ENCODE measurements around the gene BRIP1.
A peak's percentile ranks its signal among the peaks of the same experiment; 100 is the strongest.
"Not testable (repeated sequence)": the region's sequence is repeated elsewhere in the genome, so short reads cannot be mapped to it uniquely, and the experiment has no call there.

The BRIP1 gene

GRCh38 chr17:61723914-61724313 lies 139.4 kb downstream of the BRIP1 start:
- DNase-seq (ENCODE audit: low read depth), result no peak
- TF ChIP-seq CTCF (conservative IDR thresholded peaks at IDR 0.05; ENCODE audit: control insufficient read depth, insufficient read depth, low read depth, low read length), result no peak

GRCh38 chr17:61723183-61723582 lies 140.1 kb downstream of the BRIP1 start:
- no peak overlapping the region for H3K4me3 ChIP-seq (ENCODE audit: control insufficient read depth, low read depth, low read length)
- TF ChIP-seq CTCF (conservative IDR thresholded peaks at IDR 0.05; ENCODE audit: control insufficient read depth, insufficient read depth, low read depth, low read length), result no peak
- no peak for DNase-seq (ENCODE audit: low read depth)

More at GRCh38 chr17:61723914-61724313, 139.4 kb downstream of the BRIP1 start:
- no peak overlapping the region for H3K4me3 ChIP-seq (ENCODE audit: control insufficient read depth, low read depth, low read length)

GRCh38 chr17:61722398-61722797 lies 140.9 kb downstream of the BRIP1 start:
- TF ChIP-seq CTCF (conservative IDR thresholded peaks at IDR 0.05; ENCODE audit: control insufficient read depth, insufficient read depth, low read depth, low read length), result no peak
- no peak overlapping the region for H3K4me3 ChIP-seq (ENCODE audit: control insufficient read depth, low read depth, low read length)
- no peak for DNase-seq (ENCODE audit: low read depth)

GRCh38 chr17:61720016-61720795 lies 143.1 kb downstream of the BRIP1 start:
- no peak for TF ChIP-seq CTCF (conservative IDR thresholded peaks at IDR 0.05; ENCODE audit: control insufficient read depth, insufficient read depth, low read depth, low read length)
- peak; percentile 5 for DNase-seq (ENCODE audit: low read depth)
- no peak overlapping the region for H3K4me3 ChIP-seq (ENCODE audit: control insufficient read depth, low read depth, low read length)

- H3K4me3 ChIP-seq (ENCODE audit: control insufficient read depth, low read depth, low read length); DNase-seq (ENCODE audit: low read depth): not testable (repeated sequence)
Observed at GRCh38 chr17:61719220-61719619, 144.1 kb downstream of the BRIP1 start.

- TF ChIP-seq CTCF (conservative IDR thresholded peaks at IDR 0.05; ENCODE audit: control insufficient read depth, insufficient read depth, low read depth, low read length), result no peak
- no peak for DNase-seq (ENCODE audit: low read depth)
- no peak overlapping the region for H3K4me3 ChIP-seq (ENCODE audit: control insufficient read depth, low read depth, low read length)
Observed at GRCh38 chr17:61718022-61718421, 145.3 kb downstream of the BRIP1 start.

- DNase-seq (ENCODE audit: low read depth), result no peak
- TF ChIP-seq CTCF (conservative IDR thresholded peaks at IDR 0.05; ENCODE audit: control insufficient read depth, insufficient read depth, low read depth, low read length), result no peak
- no peak overlapping the region for H3K4me3 ChIP-seq (ENCODE audit: control insufficient read depth, low read depth, low read length)
Observed at GRCh38 chr17:61717352-61717751, 146.0 kb downstream of the BRIP1 start.

Data from fibroblast of mammary gland (primary cell).